Choroid plexus epithelial cell (primary cell): ENCODE measurements around the gene KCNT2.

ENCODE experiments used
- DNase-seq: peaks from one replicate; pipeline ENCODE4 v3.0.0-alpha.2; 2010; ENCODE audit warnings: low read depth
- H3K4me3 ChIP-seq: 2 replicates; pipeline ENCODE4 v1.5.1; 2011; ENCODE audit warnings: low read depth, mild to moderate bottlenecking, control low read depth, low read length, moderate library complexity
- TF ChIP-seq, protein P1 (sequence below): conservative IDR thresholded peaks from 2 replicates; pipeline ENCODE4 v1.5.1; 2011; ENCODE audit warnings: low read depth, mild to moderate bottlenecking, control low read depth, inconsistent platforms, low read length, moderate library complexity

Gene KCNT2

DNA sequence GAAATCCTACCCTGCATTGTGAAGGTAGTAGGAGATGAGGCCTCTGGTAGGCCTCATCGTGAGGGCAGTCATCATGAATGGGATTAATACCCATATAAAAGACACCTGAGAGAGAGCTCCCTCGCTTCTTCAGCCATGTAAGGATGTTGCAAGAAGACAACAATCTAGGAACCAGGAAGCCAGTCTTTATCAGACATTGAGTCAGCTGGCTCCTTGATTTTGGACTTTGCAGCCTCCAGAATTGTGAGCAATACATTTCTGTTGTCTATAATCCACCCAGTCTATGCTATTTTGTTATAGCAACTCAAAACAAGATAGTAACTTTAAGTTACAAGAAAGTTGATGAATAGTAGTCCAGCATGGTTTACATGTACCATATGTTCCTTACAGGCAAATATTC, 208.5 kb downstream of the KCNT2 start:
- no peak overlapping the region for H3K4me3 ChIP-seq
- TF ChIP-seq, protein P1, sequence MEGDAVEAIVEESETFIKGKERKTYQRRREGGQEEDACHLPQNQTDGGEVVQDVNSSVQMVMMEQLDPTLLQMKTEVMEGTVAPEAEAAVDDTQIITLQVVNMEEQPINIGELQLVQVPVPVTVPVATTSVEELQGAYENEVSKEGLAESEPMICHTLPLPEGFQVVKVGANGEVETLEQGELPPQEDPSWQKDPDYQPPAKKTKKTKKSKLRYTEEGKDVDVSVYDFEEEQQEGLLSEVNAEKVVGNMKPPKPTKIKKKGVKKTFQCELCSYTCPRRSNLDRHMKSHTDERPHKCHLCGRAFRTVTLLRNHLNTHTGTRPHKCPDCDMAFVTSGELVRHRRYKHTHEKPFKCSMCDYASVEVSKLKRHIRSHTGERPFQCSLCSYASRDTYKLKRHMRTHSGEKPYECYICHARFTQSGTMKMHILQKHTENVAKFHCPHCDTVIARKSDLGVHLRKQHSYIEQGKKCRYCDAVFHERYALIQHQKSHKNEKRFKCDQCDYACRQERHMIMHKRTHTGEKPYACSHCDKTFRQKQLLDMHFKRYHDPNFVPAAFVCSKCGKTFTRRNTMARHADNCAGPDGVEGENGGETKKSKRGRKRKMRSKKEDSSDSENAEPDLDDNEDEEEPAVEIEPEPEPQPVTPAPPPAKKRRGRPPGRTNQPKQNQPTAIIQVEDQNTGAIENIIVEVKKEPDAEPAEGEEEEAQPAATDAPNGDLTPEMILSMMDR = no peak

DNA sequence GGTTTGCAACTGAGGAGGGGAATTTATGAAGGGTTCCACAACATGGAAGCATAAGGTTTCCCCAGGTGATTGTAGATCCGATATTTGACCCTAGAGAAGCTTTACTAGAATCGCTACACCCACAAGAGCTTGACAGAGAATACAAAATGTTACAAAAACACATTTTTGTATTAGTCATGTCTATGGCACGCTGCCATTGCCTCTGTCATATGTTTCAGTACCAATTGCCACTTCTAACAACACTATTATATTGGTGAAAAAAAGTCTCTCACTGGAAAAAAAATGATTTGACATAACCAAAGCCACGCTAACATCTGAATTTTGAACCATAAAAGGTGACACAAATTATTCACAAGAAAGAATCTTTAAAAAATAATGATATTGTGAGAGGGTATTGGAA, 214.5 kb downstream of the KCNT2 start:
- TF ChIP-seq, protein P1 = no peak
- no peak overlapping the region for H3K4me3 ChIP-seq
- peak; percentile 87 for DNase-seq

More for the DNA sequence above, 208.5 kb downstream of the KCNT2 start:
- DNase-seq = peak; percentile 23

DNA sequence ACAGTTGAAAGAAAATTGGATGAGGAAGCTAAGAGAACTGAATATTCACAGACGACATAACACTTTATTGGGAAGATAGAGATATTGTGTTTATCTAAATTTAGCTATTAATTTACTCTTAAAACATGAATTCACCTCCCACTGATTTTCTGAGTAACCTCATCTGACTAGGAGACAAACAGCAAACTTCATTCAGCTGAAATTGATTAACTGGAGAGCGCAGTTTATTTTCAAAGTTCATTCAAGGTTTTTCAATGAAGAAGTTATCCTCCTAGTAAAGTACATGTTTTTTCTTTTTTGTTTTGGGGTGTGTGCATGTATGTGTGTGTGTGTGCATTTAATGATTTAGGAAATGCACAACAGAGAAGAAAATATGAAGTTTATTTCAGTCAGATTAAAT, 215.0 kb downstream of the KCNT2 start:
- TF ChIP-seq, protein P1 = no peak
- no peak for DNase-seq
- no peak overlapping the region for H3K4me3 ChIP-seq

DNA sequence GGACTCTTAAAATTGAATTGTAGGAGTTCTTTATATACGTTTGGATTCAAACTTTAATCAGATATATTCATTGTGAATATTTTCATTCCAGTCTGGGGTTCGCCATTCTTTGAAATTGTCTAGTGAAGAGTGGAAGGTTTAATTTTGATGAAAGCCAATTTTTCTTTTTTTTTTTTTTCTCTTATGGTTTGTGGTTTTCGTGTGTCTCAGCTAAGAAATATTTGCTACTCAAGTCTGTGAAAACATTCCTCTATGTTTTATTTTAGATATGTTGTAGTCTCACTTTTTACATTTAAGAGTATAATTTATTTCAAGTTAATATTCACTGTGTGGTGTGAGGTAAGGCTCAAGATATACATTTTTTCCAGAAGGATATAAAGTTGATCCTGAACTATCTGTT, 220.5 kb downstream of the KCNT2 start:
- TF ChIP-seq, protein P1 = no peak
- peak; percentile 59 for DNase-seq
- no peak overlapping the region for H3K4me3 ChIP-seq

DNA sequence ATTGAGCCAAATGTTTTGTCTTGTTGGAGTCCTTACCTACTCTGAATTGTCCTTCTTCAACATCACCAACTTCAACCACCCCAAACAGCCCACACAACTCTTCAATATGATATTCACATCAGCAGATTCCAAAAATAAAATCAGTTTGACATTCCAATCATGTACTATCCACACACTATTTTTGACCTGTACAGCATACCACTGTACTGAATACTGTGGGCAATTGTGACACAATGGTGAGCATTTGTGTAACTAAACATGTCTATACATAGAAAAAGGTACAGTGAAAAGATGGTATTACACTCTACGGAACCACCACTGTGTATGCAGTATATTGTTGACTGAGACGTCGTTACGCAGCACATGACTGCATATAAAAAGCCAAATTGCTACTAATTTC, 223.1 kb downstream of the KCNT2 start:
- TF ChIP-seq, protein P1 = no peak
- peak; percentile 36 for DNase-seq
- H3K4me3 ChIP-seq = no peak overlapping the region

DNA sequence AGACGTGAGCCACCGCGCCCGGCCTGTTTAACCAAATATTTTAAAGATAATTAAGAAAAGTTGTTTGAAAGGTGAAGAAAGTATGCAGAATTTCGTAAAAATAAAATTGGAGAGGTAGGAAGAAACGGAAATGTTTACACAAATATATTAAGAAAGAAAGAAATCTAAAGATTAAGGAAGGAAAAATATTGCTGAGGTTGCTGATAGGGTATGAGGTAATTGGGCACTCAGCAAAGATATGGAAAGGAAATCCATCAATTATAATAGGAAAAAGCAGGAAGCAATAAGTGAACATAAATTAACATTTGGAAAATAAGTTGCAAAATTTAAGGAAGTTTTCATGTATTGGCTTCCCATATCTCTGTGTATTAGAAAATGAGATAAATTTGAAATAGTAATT, 225.9 kb downstream of the KCNT2 start:
- H3K4me3 ChIP-seq = no peak overlapping the region
- DNase-seq = no peak
- TF ChIP-seq, protein P1 = no peak

DNA sequence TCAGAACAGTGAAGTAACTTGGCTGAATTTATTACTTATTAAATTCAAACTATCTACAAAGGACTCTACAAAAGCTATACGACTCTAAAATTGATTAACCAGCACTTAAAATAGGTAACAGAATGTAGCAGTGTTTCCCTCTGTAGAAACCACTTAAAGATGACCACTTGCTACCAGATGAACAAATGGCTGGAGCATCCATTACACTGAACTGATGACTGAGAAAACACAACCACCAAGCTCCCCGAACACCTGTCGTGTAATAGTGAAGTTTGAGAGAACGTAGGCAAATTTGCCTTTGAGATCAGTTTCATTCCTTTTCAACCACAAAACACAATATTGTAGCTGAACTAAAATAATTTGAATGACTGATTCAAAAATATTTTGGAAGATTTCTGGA, 226.7 kb downstream of the KCNT2 start:
- no peak for DNase-seq
- TF ChIP-seq, protein P1 = no peak
- H3K4me3 ChIP-seq = no peak overlapping the region
